Activated CD8-positive, alpha-beta T cell treated with anti-CD3 and anti-CD28 coated beads for 36 hours (primary cell): ENCODE measurements around the gene LY6G6D. TPM values are rescaled to one million over a fixed set of nuclear protein-coding genes. Genes with fewer than 3 reads are reported as not detected.
"Not testable (repeated sequence)": the region's sequence is repeated elsewhere in the genome, so short reads cannot be mapped to it uniquely, and the experiment has no call there.

Experiments
- ATAC-seq: fragments of 200-7000 bp; cut with Tn5 transposase; one replicate; pipeline ENCODE4 v1.10.0; 2021; ENCODE audit warnings: mild to moderate bottlenecking, moderate library complexity
- CTCF ChIA-PET: fragments of 350-600 bp; sonication (Branson Sonifier 250); formaldehyde crosslinking; loops from one replicate; lab custom pipeline; 2021; ENCODE audit warnings: antibody characterized with exemption; lab: Charles Lee
- POLR2A ChIA-PET: fragments of 350-600 bp; sonication (Branson Sonifier 250); formaldehyde crosslinking; loops from one replicate; lab custom pipeline; 2021; ENCODE audit warnings: antibody characterized with exemption; lab: Charles Lee
- DNase-seq: peaks from one replicate; pipeline ENCODE4 v3.0.0-alpha.2; 2020
- H3K27ac Mint-ChIP-seq: one replicate; pipeline ENCODE4 v1.8.0; 2021; ENCODE audit warnings: mild to moderate bottlenecking, mixed read lengths
- H3K27me3 Mint-ChIP-seq: one replicate; pipeline ENCODE4 v1.8.0; 2021; ENCODE audit warnings: mixed read lengths
- H3K36me3 Mint-ChIP-seq: one replicate; pipeline ENCODE4 v1.8.0; 2021; ENCODE audit warnings: low read depth, mixed read lengths
- H3K4me1 Mint-ChIP-seq: one replicate; pipeline ENCODE4 v1.8.0; 2021; ENCODE audit warnings: low read depth, mixed read lengths
- H3K4me3 Mint-ChIP-seq: one replicate; pipeline ENCODE4 v1.8.0; 2021; ENCODE audit warnings: mild to moderate bottlenecking, moderate library complexity, mixed read lengths
- H3K9me3 Mint-ChIP-seq: one replicate; pipeline ENCODE4 v1.8.0; 2021; ENCODE audit warnings: mixed read lengths
- CTCF ChIP-seq: fragments of 200-600 bp; IDR thresholded peaks from one replicate; pipeline ENCODE4 v1.8.0; 2022; ENCODE audit warnings: antibody characterized with exemption, mild to moderate bottlenecking
- intact Hi-C: fragments of 100-400 bp; cut with micrococcal nuclease; formaldehyde crosslinking; loops from one replicate; pipeline ENCODE4 v1.10.0; 2022
- total RNA-seq, 2 experiments: library from RNA; stranded (reverse); gene quantifications; one replicate each; pipeline ENCODE4 v1.2.3, GENCODE V29; 2021

The LY6G6D gene
- total RNA-seq, 2 experiments from 2014 or later, result not detected

- Mint-ChIP-seq H3K9me3 (no peaks in the 10 kb centered on the region), H3K36me3 (peaks cover 3% of the 10 kb centered on the region), H3K27ac (no peak overlapping the region), H3K27me3 (no peaks in the 10 kb centered on the region), H3K4me3 (no peak overlapping the region), H3K4me1 (peaks cover 16% of the 10 kb centered on the region)
- no peak for ATAC-seq
- no peak for DNase-seq
- intact Hi-C loops, result no loop called here
- POLR2A ChIA-PET, result no interaction called here
- CTCF ChIA-PET, result interaction anchor here (1.1 to 1.3 kb wide), 2 partner anchors 16 to 90 kb away, joined by 3 to 4 read pairs; partner anchors contain the start of gene VARS1
- no peak for TF ChIP-seq CTCF
Observed at GRCh38 chr6:31705931-31706330, 9.2 kb upstream of the LY6G6D start.

GRCh38 chr6:31706599-31706998 lies 8.5 kb upstream of the LY6G6D start, which contains the start of gene LY6G6F:
TSS of gene LY6G6F (plus strand) at chr6:31706866. CDS start at chr6:31706907, 41 bp downstream.
- ATAC-seq (no peak), DNase-seq (no peak)
- H3K4me3 Mint-ChIP-seq, result no peak within 1 kb of the TSS
- ChIA-PET POLR2A (interaction anchor here (0.6 to 1.0 kb wide), 2 partner anchors 39 to 58 kb away, joined by 3 read pairs; no protein-coding TSS in a partner anchor), CTCF (interaction anchor here (1.1 to 1.3 kb wide), 2 partner anchors 17 to 89 kb away, joined by 3 to 4 read pairs; partner anchors contain the start of gene VARS1)
- no peak within 1 kb of the TSS for H3K27ac Mint-ChIP-seq
- TF ChIP-seq CTCF, result no peak
- no peaks in the 10 kb centered on the region for H3K9me3 Mint-ChIP-seq
- H3K27me3 Mint-ChIP-seq, result no peaks in the 10 kb centered on the region
- intact Hi-C loops, result no loop called here
- peaks cover 12% of the 10 kb centered on the region for H3K4me1 Mint-ChIP-seq
- H3K36me3 Mint-ChIP-seq, result no peaks in the 10 kb centered on the region

GRCh38 chr6:31707701-31708100 lies 7.4 kb upstream of the LY6G6D start:
- no peak for ATAC-seq
- no peak for DNase-seq
- ChIA-PET POLR2A (no interaction called here), CTCF (no interaction called here)
- Mint-ChIP-seq H3K27me3 (no peaks in the 10 kb centered on the region), H3K36me3 (no peaks in the 10 kb centered on the region), H3K27ac (no peak overlapping the region), H3K4me3 (no peak overlapping the region), H3K9me3 (no peaks in the 10 kb centered on the region), H3K4me1 (peaks cover 11% of the 10 kb centered on the region)
- intact Hi-C loops, result no loop called here
- no peak for TF ChIP-seq CTCF

- POLR2A ChIA-PET, result no interaction called here
- Mint-ChIP-seq H3K9me3 (no peaks in the 10 kb centered on the region), H3K4me3 (no peak overlapping the region), H3K36me3 (no peaks in the 10 kb centered on the region), H3K27me3 (no peaks in the 10 kb centered on the region), H3K27ac (no peak overlapping the region), H3K4me1 (peaks cover 12% of the 10 kb centered on the region)
- TF ChIP-seq CTCF, result no peak
- ATAC-seq (no peak), DNase-seq (no peak)
- intact Hi-C loops, result no loop called here
- CTCF ChIA-PET, result no interaction called here
Observed at GRCh38 chr6:31708224-31708623, 6.9 kb upstream of the LY6G6D start.

GRCh38 chr6:31709157-31709556 lies 6.0 kb upstream of the LY6G6D start:
- H3K4me3 Mint-ChIP-seq, H3K27ac Mint-ChIP-seq, H3K27me3 Mint-ChIP-seq, CTCF ChIA-PET, H3K36me3 Mint-ChIP-seq, H3K9me3 Mint-ChIP-seq, POLR2A ChIA-PET, intact Hi-C loops, ATAC-seq, DNase-seq: not testable (repeated sequence)
- H3K4me1 Mint-ChIP-seq, result peaks cover 13% of the 10 kb centered on the region
